ENCODE results near the gene AVEN.

- TF ChIP-seq, protein P1, sequence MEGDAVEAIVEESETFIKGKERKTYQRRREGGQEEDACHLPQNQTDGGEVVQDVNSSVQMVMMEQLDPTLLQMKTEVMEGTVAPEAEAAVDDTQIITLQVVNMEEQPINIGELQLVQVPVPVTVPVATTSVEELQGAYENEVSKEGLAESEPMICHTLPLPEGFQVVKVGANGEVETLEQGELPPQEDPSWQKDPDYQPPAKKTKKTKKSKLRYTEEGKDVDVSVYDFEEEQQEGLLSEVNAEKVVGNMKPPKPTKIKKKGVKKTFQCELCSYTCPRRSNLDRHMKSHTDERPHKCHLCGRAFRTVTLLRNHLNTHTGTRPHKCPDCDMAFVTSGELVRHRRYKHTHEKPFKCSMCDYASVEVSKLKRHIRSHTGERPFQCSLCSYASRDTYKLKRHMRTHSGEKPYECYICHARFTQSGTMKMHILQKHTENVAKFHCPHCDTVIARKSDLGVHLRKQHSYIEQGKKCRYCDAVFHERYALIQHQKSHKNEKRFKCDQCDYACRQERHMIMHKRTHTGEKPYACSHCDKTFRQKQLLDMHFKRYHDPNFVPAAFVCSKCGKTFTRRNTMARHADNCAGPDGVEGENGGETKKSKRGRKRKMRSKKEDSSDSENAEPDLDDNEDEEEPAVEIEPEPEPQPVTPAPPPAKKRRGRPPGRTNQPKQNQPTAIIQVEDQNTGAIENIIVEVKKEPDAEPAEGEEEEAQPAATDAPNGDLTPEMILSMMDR (conservative IDR thresholded peaks at IDR 0.05), result no peak
- TF ChIP-seq ZFX (IDR thresholded peaks at IDR 0.05), result no peak
Observed at GRCh38 chr15:33960549-33960935, 78.5 kb downstream of the AVEN start.
